NOMO-1 treated with DMSO at 0.1 percent for 48 hours (cell line): ENCODE results near the gene FGR.

ENCODE experiments used
- DNase-seq: peaks from one replicate; lab custom pipeline; 2025; ENCODE audit not compliant: unreplicated experiment; lab: John Stamatoyannopoulos, UW

FGR gene

DNA sequence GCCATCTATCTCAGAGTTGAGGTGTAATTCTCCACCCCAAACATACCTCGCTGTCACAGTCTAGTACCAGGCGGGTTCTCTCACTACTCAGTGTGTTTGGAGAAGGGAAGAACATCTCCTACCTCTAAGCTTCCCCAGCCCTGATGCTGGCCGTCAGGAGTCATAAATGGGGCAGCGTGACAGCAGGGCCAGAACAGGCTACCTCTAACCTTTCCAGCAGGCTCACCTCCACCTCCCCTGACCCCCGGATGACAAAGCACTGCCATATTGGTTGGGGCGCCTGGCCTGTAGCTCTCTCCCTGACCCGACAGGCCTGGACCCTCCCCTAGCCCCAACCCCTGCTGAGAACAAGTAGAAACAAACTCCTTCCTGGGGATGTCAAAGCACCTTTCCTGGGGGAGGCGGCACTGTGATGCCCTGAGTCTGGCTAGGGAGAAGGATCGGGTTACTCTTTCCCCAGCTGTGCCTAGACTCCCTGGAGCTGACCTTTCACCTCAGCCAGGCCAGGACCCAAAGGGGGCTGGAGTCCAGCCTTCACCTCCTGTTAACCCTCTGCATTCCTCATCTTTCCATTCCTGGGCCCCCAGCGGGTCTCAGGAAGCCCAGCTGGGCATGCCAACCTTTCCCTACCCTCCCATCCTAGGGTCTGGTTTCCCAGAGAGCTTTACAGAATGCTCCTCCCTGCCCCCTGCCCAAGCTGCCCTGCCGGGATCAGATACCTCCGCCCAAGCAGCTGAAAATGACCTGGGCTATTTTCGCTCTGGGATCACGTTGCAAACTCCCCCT lies 65.3 kb downstream of the FGR start:
- no peak for DNase-seq

DNA sequence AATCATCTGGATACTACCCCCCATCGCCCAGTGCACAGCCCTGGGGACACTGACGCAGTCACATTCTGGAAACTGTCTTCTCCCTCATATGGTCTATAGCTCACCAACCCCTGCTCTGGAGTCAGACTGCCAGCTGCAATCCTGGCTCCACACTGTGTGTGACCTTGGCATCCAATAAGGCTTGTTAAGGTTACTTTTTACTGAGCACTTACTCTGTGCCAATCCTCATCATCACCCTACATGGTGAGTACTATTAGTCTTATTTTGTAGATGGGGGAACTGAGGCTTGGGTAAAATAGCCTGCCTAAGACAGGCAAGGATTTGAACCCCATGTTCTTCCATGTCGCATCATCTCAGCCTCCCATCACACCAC lies 65.9 kb downstream of the FGR start:
- DNase-seq = no peak

DNA sequence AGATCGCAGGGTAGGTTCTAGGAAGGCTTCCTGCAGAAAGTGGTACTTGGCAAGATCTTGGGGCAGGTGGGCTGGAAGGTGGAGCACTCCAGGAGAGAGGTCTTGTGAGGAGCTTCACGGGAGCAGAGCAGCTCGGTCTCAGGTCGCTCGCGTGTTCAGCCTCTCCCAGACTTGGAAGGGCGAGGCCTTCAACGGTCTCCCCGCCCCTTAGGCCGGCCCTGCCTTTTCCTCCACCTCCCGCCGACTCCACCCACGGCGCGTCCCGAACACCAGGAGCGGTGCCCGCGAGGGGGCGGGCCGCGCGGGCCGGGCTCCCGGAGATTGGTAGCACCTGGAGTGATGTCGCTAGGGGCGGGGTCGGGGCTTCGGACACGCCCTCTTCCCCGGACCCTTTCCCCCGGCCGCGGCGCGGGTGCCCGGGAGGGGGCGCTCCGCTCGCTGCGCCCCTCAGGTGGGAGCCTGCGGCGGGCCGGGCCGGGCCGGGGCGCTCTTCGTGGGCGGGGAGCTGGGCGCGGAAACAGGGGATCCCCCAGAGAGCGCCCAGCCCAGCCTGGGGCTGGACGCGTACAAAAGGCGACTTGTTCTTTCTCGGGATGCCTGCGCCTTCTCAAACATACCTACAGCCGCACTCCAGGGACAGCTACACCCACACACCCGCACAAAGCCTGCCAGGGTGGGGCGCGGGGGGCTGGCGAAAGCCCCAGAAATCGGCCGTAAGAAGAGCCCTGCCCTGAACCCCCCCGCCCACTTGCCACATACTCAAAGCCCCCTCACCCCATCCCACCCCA lies 66.5 kb downstream of the FGR start:
- peak; percentile 96 for DNase-seq

DNA sequence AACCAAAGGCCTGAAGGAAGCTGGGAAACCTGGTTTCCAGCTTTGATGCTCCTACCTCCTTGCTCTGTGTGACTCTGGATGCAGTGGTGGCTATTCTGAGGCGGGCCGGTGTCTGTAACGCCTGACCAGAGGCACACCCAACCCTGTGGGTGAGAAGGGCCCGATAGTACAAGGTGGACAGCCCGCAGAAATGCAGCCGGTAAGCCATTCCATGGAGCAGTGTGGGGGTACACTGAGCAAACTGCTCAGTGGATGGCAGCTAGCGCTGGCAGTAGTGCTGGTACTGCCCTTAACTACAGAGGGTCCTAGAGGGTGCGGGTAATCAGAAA lies 67.0 kb downstream of the FGR start:
- DNase-seq = no peak

DNA sequence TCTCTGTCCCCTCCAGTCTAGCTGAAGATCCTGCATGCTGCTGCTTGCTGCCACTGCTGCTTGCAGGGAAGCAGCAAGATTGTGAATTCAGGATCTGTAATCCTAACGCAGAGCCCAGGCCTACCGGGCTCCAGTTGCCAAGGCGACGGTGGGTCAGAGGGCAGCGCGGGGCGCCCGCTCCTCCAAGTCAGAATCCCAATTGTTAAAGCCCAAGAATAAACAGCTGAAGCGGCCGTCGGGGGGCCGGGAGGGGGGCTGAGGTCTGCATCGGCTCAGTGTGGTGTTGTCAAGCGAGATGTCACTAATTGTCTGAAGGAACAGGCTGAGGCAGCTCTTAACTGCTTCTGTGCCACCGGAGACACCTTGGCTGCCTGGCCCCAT lies 67.8 kb downstream of the FGR start:
- DNase-seq = no peak

DNA sequence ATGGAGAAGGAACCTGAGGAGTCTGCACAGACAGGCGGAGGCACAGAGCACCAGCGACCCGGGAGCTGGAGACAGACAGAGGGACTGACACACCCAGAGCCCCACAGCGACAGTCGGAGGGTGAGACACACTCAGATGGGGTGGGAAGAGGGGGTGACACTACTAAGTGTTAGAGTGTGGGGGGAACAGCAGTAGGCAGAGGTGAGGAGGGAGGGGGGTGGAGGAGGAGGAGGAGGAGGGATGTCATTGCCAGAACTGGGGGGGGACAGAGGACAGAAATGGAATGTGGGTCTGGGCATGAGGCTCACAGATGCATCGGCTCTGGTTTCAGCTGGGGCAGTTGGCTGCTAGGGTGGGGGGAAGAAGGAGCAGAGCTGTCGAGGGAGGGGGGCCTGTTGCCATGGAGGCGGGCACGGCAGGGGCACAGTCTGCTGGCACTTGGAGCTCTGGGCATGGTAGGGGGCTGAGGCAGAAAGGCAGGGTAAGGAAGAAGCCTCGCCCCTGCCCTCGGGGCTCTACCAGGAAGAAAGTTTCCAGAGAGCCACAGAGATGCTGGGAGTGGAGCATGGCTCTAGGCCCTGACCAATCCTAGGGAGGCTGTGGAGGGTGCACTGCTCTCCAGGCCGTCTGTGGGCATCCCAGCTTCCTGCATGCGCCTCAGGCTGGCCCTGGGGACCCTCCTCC lies 68.4 kb downstream of the FGR start:
- DNase-seq = no peak

DNA sequence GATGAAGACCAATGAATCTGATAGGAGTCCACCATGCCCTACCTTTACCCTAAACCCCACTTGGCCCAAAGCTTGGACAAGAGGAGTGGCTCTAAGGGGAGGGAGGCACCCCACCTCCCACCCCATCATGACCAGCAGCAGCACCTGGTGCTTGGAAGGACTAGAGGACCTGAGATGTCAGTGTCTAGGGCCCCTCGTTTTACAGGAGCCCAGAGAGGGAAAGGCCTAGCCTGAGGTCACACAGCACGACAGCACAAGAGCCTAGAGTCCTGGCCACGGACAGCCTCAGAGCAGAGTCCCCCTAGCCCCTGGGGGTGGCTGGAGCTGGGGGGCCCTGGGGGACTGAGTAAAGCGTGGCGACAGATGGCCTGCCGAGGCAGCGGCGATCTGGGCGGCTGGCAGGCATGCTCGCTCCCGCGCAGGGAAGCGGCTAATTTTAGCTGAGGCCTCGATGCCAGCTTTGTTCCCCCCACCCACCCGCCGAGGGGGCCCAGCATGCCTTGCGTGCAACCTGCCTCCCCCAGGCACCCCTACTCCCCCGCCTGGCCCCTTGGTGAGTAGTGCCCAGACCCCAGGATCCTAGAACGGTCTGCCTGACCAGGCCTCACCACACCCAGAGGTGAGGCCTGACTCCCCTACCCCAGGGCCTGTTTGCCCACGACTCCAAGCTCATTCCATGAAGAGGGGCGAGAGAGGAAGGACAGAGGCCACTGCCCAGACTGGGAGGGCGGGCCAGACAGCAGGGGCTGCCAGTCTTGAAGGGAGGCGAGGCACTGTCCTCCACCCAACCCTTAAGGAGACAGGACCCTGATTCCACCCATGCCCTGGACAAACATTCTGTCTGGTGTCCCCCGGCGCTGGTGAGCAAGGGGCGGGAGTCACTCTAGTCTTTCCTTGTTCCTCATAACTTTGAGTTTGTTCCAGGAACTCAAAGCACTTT lies 70.0 kb downstream of the FGR start:
- no peak for DNase-seq

DNA sequence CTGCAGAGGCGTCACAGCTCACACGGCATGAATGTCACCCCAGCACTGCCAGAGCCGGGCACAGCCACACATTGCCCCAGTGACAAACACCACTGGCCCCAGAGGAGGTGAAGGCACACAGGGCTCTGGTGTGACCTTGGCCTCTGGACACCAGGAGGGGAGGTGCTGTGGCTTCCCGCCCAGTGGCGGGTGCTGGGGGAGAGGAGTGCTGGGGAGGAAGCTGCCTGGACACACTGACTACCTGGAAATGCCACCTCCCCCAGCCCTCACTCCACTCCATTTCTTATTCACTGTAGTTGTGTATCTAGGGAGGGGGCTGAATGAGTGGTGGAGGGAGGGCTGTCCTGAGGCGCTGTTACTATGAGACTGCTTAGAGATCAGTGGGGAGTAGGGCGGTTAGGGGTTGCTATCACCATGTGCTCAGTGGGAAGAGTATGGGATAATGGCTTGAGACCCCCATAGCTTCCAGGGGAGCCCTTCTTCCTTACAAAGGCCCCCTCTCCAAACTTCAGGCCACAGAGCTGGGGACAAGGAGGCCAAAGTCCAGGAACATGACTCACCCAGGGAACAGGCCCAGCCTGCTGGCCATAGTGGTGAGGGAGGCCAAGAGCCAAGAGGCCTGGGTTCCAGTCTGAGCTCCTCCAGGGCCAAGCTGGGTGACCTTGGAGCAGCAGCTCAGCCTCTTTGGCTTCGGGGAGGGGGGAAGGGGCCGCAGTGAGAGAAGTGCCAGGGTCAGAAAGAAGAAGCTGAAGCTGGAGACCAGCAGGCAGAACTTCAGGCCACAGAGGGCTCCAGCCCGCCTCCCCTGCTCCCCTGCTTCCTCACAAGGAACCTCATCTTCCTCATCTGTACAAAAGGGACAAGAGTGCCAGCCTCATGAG lies 71.2 kb downstream of the FGR start:
- peak; percentile 25 for DNase-seq

DNA sequence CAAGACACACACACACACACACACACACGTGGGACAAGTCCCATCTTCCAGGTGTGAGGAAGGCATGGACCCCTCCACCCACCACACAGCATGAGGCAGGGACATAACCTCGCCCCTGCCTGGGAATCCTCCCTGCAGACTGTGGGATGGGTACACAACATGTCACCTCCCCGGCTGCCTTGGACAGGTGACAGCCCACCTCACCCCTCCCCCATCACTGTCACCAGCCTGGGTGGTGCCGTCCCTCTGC lies 71.7 kb downstream of the FGR start:
- DNase-seq = no peak

DNA sequence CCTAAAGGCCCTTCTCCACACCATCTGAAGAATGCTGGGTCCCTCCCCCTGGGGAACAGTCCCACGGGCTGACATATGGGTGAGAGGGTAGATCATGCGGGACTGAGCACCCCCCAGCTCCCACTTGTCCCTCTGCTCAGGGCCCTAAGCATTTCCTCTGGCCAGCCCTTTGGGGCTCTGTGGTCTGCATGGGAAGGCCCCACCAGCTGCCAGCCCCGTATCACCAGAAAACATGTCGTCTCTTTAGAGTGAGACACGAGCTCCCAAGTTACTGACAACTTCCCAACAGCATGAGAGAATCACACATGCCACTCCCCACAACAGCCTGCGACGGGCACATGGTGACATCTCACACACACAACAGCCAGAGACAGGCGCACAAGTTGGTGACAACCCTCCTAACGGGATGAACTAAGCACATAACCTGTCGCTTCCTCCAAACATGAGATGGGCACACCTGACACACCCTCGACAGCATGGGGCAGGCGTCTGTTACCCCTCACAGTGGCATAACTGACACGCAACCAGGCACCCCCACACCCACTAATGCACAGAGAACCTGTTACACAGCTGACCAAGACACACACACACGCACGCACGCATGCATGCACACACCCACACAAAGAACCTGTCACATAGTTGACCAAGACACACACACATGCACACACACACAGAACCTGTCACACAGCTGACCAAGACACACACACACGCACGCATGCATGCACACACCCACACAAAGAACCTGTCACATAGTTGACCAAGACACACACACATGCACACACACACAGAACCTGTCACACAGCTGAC lies 72.2 kb downstream of the FGR start:
- DNase-seq = no peak
